IPS-18c (cell line): ENCODE results near the gene ADAM17.
"Not testable (repeated sequence)": the region's sequence is repeated elsewhere in the genome, so short reads cannot be mapped to it uniquely, and the experiment has no call there.

Experiments used
- H3K4me3 ChIP-seq: 2 replicates; pipeline ENCODE4 v1.7.0; 2013; ENCODE audit warnings: low read depth, mild to moderate bottlenecking, low read length, moderate library complexity; ENCODE audit not compliant: insufficient read depth
- H3K9me3 ChIP-seq: one replicate; pipeline ENCODE4 v1.6.1; 2013; ENCODE audit warnings: mild to moderate bottlenecking, low read length, moderate library complexity; ENCODE audit not compliant: control insufficient read depth, insufficient read depth

The ADAM17 gene

DNA sequence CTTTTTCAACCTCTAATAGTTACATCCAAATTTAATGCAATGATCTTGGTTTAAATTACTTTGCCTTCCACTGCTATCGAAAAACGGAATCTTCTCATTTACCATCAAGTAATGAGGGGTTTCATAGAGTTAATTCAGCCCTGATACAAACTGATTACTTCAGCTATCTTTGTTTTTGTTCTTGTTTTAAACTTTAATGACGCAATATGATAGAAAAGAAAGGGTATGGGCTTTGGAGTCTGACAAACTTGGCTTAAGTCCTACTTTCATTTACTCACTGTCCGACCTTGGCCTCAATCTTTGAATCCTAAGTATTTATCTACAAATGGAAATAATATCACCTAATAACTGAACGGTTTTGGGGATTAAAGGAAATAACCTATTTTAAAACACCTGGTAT lies 16.1 kb downstream of the ADAM17 start:
- Histone ChIP-seq H3K9me3 (no peaks in the 10 kb centered on the region), H3K4me3 (no peak overlapping the region)

DNA sequence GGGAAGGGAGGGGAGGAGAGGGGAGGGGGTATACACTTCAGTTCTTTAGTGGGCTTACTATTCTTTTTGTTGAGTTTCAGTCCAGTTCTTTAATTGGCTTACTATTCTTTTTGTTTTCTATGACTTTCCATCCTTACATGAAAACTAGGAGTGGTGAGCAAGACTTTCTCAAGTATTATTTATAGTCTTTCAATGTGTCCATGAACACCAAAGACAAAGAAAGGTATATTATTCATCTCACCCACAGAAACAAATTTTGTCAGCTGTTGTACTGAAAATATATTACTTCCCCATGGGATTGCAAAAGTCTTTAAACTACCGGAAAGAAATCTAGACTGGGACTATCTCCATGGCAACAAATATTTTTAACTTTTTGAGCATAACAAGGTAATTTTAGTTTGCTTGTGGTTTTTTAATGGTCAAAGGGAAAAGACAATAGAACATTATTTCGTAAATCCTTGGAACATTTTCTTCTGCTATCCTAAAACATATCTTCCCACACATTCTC lies 17.6 kb downstream of the ADAM17 start:
- H3K9me3 ChIP-seq: no peaks in the 10 kb centered on the region
- H3K4me3 ChIP-seq: no peak overlapping the region

DNA sequence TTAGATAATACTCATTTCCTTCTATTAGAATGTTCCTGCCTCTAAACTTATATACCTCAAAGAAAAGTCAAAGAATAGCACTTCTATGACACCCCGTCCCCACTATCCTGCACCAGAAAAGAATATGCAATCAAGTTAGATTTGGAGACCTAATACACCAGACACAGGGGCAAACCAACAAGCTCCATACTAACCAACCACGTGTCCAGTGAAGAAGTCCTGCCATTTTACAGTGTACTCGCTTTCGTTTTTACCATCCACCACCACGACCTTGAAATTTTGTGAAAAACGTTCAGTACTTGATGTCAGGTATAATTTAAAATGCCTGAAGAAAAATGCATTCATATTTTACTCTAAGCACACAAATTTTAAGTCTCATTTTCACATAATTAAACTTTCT lies 19.1 kb downstream of the ADAM17 start:
- no peak overlapping the region for H3K4me3 ChIP-seq
- H3K9me3 ChIP-seq: no peaks in the 10 kb centered on the region

DNA sequence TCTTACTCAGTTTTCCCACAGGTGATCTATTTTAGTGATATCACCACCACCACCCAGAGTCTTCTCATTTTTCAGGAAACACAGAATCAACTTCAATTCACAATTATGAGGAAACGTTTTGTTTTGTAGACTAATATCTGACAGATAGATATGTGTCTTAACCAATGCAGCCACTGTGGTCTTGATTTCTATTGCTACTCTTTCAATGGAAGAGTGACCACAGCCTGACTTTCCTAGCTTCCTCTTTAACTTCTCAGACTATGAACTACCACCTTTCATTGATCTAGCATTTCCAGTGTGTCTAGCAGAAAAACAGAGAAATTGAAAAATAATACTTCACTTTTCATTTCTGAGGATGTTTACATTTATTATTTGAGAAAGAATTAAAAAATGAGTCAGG lies 20.5 kb downstream of the ADAM17 start:
- Histone ChIP-seq H3K4me3 (no peak overlapping the region), H3K9me3 (no peaks in the 10 kb centered on the region)

DNA sequence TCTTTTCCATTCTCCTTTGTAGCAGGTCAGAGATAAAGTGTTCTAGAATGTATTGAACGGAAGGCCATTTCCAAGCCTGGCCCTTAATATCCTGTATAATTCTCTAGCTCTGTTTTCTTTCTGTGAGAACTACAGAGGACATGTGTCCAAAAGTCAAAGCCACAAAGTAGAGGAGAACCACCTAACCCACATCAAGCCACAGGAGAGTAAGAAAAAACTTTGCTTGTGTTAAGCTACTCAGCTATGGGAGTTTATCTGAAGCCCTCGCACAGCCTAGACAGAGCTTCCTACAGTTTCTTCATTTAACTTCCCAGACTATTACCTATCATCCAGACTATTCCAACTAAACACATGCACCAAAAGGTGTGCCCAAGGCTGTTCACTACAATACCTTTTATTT lies 22.0 kb downstream of the ADAM17 start:
- Histone ChIP-seq H3K4me3 (no peak overlapping the region), H3K9me3 (no peaks in the 10 kb centered on the region)

DNA sequence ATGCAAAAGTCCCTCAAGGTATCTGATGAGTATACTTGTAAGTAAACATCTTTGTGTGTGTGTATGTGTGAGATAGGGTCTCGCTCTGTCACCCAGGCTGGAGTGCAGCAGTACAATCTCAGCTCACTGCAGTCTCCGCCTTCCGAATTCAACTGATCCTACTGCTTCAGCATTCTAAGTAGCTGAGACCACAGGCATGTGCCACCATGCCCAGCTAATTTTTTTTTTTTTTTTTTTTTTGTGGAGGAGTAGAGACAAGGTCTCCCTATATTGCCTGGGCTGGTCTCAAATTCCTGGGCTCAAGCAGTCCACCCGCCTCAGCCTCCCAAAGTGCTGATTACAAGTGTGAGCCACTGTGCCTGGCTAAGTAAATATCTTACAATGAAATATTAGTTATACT lies 23.2 kb downstream of the ADAM17 start:
- no peak overlapping the region for H3K4me3 ChIP-seq
- H3K9me3 ChIP-seq: no peaks in the 10 kb centered on the region

DNA sequence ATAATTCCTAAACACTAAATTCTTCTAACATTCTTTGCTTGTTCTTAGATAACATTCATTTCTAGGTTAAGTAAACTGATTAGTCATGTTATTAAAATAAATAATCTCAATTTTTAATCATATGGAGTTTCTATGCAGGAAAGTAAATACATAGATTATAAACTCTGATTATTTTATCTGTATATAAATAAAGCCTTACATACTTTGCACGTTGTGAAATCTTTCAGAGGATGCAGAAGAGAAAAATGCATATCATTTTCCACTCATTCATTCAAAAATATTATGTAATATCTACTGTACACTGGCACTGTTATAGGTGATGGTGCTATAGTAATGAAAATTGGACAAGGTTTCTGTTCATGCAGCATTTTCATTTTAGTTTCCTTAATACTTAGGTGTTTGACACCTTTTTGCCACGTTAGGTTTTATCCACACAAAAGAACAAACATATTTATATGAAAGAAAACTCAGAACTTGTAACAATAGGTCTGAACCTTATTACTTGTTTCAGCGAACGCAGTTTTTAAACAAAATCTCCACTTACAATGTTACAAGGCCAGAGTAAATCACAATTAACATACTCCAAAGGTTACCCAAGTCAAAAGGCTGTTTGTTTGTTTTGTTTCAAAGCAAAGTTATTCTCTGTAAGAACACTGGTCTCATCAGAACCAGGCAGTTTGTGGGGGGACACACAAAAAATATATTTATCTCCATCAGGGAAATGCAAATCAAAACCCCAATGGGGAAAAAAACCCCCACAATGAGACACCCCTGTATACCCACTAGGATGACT lies 27.4 kb downstream of the ADAM17 start:
- no peak overlapping the region for H3K4me3 ChIP-seq
- H3K9me3 ChIP-seq: no peaks in the 10 kb centered on the region

DNA sequence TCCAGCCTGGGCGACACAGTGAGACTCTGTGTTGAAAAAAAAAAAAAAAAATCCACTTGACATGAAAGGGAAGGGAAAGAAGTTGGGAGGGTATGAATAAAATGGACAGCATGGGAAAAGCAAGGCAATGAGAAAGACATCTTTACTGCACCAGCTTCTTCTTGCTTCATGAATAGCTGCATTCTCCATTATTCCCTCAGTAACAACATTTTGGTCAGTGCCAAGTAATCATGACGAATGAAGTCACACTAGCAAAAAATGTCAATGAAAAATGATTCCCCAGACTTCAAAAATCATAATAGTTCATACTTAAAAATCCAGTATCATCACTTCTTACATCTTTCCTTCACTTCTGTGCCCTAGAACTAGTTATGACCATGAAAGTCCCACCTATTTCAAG lies 30.4 kb downstream of the ADAM17 start:
- H3K9me3 ChIP-seq: no peaks in the 10 kb centered on the region

DNA sequence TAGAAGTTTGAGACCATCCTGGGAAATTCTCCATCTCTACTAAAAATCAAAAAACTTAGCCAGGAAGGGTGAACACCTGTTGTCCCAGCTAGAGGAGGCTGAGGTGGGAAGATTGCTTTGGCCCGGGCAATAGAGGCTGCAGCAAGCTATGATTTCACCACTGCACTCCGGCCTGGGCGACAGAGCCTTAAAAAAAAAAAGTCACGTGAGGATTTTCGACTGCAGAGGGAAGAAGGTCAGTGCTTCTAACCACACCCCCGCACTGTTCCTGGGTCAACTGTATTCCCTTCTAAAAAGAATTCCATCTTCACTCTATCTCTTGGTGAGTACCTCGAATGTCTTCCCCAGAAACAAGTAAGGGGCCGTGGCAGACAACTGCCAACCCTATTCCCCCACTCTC lies 31.3 kb downstream of the ADAM17 start:
- Histone ChIP-seq H3K4me3 (no peak overlapping the region), H3K9me3 (no peaks in the 10 kb centered on the region)

More for the DNA sequence above, 30.4 kb downstream of the ADAM17 start:
- H3K4me3 ChIP-seq: no peak overlapping the region

DNA sequence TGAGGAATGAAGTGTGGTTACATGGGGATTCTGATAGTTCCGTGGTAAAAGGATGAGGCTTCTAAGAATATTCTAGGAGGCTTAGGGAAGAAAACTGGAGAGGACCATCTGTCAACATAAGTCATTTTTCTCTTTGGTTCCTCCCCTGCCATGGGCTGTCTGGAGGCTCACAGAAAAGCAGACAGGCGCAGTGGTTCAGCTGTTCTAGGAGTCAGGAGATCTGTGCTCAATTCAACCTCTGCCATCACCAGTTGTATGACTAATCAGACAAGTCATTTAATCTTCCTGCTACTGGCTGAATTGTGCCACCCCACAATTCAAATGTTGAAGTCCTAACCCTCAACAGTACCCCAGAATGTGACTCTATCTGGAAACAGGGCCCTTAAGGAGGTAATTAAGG lies 36.4 kb downstream of the ADAM17 start:
- H3K9me3 ChIP-seq: no peaks in the 10 kb centered on the region
- no peak overlapping the region for H3K4me3 ChIP-seq

DNA sequence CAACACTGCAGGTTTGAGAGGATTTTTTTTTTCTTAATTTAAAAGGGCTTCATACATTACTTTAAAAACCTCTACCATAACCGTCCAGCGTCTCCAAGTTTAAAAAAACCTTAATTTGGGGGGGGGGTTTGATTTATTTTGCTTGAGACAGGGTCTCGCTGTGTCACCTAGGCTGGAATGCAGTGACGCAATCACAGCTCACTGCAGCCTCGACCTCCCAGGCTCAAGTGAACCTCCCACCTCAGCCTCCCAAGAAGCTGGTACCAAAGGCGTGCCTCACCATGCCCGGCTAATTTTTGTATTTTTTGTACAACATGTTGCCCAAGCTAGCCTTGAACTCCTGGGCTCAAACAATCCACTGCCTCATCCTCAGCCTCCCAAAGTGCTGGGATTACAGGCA lies 36.9 kb downstream of the ADAM17 start:
- Histone ChIP-seq H3K9me3 (no peaks in the 10 kb centered on the region), H3K4me3 (no peak overlapping the region)

DNA sequence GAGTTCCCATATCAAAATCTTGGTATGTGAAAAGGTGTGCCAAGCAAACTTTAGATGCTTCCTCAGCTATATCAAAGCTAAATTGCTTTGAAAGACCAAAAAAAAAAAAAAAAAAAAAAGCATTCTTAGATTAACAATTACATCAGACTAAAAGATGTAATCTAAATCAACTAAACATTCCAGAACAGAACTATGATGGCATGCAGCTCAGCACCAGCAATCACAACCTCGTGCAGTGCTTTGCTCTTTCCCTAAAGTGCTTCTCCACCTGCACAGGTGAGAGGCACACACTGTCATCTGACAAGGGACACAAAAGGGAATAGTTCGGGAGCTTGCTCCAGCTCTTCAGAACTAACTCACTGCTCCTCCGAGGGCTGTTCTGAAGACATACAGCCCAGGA lies 37.5 kb downstream of the ADAM17 start:
- no peak overlapping the region for H3K4me3 ChIP-seq
- H3K9me3 ChIP-seq: no peaks in the 10 kb centered on the region

DNA sequence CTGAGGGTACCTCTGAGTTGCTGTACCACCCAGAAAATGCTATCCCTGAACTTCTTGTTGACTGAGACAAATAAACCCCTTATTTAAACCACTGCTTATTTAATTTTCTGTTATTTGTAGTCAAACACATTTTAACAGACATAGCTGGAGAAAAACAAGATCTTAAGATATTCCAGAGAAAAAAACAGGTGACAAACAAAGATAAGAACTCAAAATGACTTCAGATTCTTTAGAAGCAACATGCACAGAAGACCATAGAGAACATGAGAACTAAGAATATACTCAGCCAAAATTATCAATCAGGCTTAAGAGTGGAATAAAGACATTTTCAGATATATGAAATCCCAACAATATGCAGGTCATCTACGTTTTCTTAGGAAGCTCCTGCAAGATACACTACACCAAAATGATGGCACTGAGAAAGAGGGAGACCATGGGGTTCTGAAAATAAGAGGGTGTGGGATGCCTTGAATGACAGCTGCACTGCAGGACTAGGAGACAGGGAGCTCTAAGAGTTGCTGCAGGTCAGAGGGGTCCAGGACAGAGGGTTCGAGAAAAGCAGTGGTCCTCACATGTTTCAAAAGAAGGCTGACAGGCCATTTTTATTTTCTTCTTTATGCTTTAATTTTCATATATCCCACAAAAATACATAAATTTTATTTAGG lies 38.4 kb downstream of the ADAM17 start:
- Histone ChIP-seq H3K4me3 (no peak overlapping the region), H3K9me3 (peaks cover 2% of the 10 kb centered on the region)

DNA sequence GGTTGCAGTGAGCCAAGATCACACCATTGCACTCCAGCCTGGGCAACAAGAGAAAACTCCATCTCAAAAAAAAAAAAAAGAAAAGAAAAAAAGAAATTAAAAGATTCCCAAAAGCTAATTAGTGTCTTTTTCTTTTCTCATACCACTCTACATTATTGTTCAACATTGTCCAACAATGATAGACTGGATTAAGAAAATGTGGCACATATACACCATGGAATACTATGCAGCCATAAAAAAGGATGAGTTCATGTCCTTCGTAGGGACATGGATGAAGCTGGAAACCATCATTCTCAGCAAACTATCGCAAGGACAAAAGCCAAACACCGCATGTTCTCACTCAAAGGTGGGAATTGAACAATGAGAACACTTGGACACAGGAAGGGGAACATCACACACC lies 41.7 kb downstream of the ADAM17 start:
- H3K9me3 ChIP-seq, H3K4me3 ChIP-seq: not testable (repeated sequence)

DNA sequence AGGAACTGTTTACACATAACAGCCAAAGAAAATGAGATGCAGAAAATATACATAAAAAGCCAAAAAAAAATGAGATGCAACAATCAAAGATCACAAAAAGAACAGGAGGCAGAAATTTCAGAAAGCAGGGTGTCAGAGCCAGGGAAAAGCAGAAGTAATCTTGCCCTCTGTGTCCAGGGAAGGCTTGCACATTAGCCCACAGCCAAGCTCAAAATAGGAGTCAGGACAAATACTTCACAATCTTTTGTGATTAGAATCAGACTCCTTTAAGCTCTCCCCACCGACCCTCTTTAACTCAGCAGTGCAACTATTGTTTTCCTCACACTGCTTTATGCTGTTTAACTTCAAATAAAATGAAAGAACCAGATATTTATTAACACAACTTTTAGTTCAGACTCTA lies 46.7 kb downstream of the ADAM17 start:
- H3K9me3 ChIP-seq: peaks cover 2% of the 10 kb centered on the region
- no peak overlapping the region for H3K4me3 ChIP-seq

DNA sequence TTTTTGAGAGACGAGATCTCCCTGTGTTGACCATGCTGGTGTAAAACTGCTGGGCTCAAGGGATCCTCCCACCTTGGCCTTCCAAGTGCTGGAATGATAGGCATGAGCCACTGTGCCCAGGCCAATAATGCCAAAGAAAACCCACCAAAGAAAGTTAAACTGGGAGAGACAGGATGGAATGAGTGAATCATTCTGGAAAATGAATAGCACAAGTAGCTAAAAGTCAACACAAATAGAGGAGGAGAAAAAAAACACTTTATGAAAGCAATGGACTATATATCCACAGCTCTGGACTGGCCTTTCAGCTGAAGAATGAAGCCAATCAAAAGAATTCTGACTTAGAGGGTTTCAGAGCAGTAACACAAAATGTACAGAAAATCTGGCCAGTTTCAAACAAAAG lies 57.4 kb downstream of the ADAM17 start:
- H3K9me3 ChIP-seq: no peaks in the 10 kb centered on the region
- no peak overlapping the region for H3K4me3 ChIP-seq

DNA sequence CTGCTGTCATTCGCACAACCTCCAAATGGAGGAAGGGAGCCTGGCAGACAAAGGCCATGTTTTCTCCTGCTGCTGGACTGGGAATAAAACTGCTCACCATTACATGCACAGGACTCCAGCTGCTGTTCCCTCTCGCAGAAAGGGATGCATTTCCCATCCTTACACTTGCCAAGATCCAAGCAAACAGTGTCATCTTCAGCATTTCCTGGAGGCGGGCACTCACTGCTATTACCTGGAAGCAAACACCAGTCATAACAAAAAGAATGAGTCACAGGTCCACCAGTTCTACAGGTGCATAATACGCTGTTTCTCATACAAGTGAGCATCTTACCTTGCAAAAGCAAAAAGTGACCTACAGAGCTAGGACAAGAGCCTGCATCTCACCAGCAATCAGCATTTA lies 58.6 kb downstream of the ADAM17 start:
- Histone ChIP-seq H3K4me3 (no peak overlapping the region), H3K9me3 (no peaks in the 10 kb centered on the region)

DNA sequence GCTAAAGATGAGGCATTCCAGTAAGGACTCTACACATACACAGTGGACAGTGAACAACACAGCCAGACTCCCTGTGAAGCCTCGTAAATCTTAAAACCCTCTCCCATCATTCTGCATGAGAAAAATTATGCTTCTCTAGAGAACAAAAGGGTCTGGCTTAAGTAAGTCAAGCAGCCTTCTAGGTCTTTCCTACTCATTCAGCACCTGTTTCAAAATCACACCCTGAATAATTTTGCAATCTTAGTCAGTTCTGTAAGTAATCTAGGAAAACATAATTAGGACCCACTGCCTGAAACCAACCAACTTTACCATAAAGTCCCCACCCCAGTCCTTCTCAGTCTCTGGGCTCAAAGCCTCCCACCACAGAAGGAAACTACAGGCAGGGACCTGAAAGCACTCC lies 61.5 kb downstream of the ADAM17 start:
- Histone ChIP-seq H3K4me3 (no peak overlapping the region), H3K9me3 (no peaks in the 10 kb centered on the region)
